ENCODE data around the gene PKIB.

The PKIB gene

DNA sequence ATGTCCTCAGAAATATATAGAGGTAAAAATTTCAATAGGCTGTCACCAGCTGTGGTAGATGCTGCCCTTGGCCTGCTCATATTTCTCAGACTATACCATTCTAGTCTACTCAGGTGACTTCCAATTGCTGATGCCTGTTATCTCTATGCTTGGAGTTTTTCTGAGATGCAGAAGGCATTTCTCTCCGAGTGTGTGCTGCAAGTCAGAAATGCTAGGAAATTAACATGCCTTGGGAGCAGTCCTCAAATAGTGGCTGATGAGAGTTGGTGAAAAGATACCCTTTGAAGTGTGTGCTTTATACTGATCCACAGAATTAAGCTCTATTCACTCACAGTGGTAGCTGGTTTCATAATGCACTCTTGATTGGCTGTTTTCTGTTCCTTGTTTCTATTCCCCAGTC is 43.2 kb upstream of the PKIB start:
- DNase-seq (no peak), ATAC-seq (ENCODE audit: insufficient read depth, low read depth) (no peak)
- H3K4me3 ChIP-seq (ENCODE audit: low read depth in 1 of 2, low read length in 2 of 2) = no peak overlapping the region
- no peaks in the 10 kb centered on the region for H3K9me3 ChIP-seq (ENCODE audit: insufficient read depth, low read length, severe bottlenecking)
- no peaks in the 10 kb centered on the region for H3K27me3 ChIP-seq (ENCODE audit: insufficient read depth, low read length, poor library complexity)
- no peak overlapping the region for H3K27ac ChIP-seq (ENCODE audit: low read length)
- no peak overlapping the region for H2AFZ ChIP-seq (ENCODE audit: low read depth, low read length)
- no peak overlapping the region for H3K4me2 ChIP-seq (ENCODE audit: insufficient read depth, low read length)
- H4K20me1 ChIP-seq (ENCODE audit: insufficient read depth, low read length) = no peaks in the 10 kb centered on the region
- no peak for TF ChIP-seq CTCF (IDR thresholded peaks at IDR 0.05; ENCODE audit: borderline replicate concordance, extremely low read depth, low read length, poor library complexity, severe bottlenecking)
- TF ChIP-seq EZH2 (IDR thresholded peaks at IDR 0.05; ENCODE audit: borderline replicate concordance, low read depth, low read length, severe bottlenecking) = no peak
- H3K4me1 ChIP-seq (ENCODE audit: insufficient read depth, low read length) = no peaks in the 10 kb centered on the region
- no peaks in the 10 kb centered on the region for H3K79me2 ChIP-seq (ENCODE audit: insufficient read depth, low read length)
- no peak overlapping the region for H3K9ac ChIP-seq (ENCODE audit: low read depth, low read length)
- no peaks in the 10 kb centered on the region for H3K36me3 ChIP-seq (ENCODE audit: insufficient read depth, low read length)

GRCh38 chr6:122568350-122568749 is 41.9 kb upstream of the PKIB start:
- H3K79me2 ChIP-seq (ENCODE audit: insufficient read depth, low read length) = no peaks in the 10 kb centered on the region
- no peak overlapping the region for H3K9ac ChIP-seq (ENCODE audit: low read depth, low read length)
- H3K36me3 ChIP-seq (ENCODE audit: insufficient read depth, low read length) = no peaks in the 10 kb centered on the region
- no peaks in the 10 kb centered on the region for H3K9me3 ChIP-seq (ENCODE audit: insufficient read depth, low read length, severe bottlenecking)
- no peak overlapping the region for H3K27ac ChIP-seq (ENCODE audit: low read length)
- no peak overlapping the region for H2AFZ ChIP-seq (ENCODE audit: low read depth, low read length)
- ATAC-seq (ENCODE audit: insufficient read depth, low read depth) = no peak
- no peak for DNase-seq
- H4K20me1 ChIP-seq (ENCODE audit: insufficient read depth, low read length) = no peaks in the 10 kb centered on the region
- no peaks in the 10 kb centered on the region for H3K27me3 ChIP-seq (ENCODE audit: insufficient read depth, low read length, poor library complexity)
- no peak overlapping the region for H3K4me3 ChIP-seq (ENCODE audit: low read depth in 1 of 2, low read length in 2 of 2)
- no peak for TF ChIP-seq EZH2 (IDR thresholded peaks at IDR 0.05; ENCODE audit: borderline replicate concordance, low read depth, low read length, severe bottlenecking)
- no peak for TF ChIP-seq CTCF (IDR thresholded peaks at IDR 0.05; ENCODE audit: borderline replicate concordance, extremely low read depth, low read length, poor library complexity, severe bottlenecking)
- no peaks in the 10 kb centered on the region for H3K4me1 ChIP-seq (ENCODE audit: insufficient read depth, low read length)
- H3K4me2 ChIP-seq (ENCODE audit: insufficient read depth, low read length) = no peak overlapping the region

GRCh38 chr6:122568797-122569221 is 41.4 kb upstream of the PKIB start:
- Histone ChIP-seq H4K20me1 (ENCODE audit: insufficient read depth, low read length) (no peaks in the 10 kb centered on the region), H3K27me3 (ENCODE audit: insufficient read depth, low read length, poor library complexity) (no peaks in the 10 kb centered on the region), H3K79me2 (ENCODE audit: insufficient read depth, low read length) (no peaks in the 10 kb centered on the region), H3K9ac (ENCODE audit: low read depth, low read length) (no peak overlapping the region), H3K36me3 (ENCODE audit: insufficient read depth, low read length) (no peaks in the 10 kb centered on the region), H3K4me2 (ENCODE audit: insufficient read depth, low read length) (no peak overlapping the region), H3K27ac (ENCODE audit: low read length) (no peak overlapping the region), H3K4me1 (ENCODE audit: insufficient read depth, low read length) (no peaks in the 10 kb centered on the region), H2AFZ (ENCODE audit: low read depth, low read length) (no peak overlapping the region), H3K9me3 (ENCODE audit: insufficient read depth, low read length, severe bottlenecking) (no peaks in the 10 kb centered on the region), H3K4me3 (ENCODE audit: low read depth in 1 of 2, low read length in 2 of 2) (no peak overlapping the region)
- DNase-seq = no peak
- no peak for TF ChIP-seq EZH2 (IDR thresholded peaks at IDR 0.05; ENCODE audit: borderline replicate concordance, low read depth, low read length, severe bottlenecking)
- no peak for ATAC-seq (ENCODE audit: insufficient read depth, low read depth)

- H3K27ac ChIP-seq (ENCODE audit: low read length) = no peak overlapping the region
- no peaks in the 10 kb centered on the region for H3K36me3 ChIP-seq (ENCODE audit: insufficient read depth, low read length)
- H3K4me3 ChIP-seq (ENCODE audit: low read depth in 1 of 2, low read length in 2 of 2) = no peak overlapping the region
- no peak overlapping the region for H3K9ac ChIP-seq (ENCODE audit: low read depth, low read length)
- no peak for DNase-seq
- no peak for TF ChIP-seq EZH2 (IDR thresholded peaks at IDR 0.05; ENCODE audit: borderline replicate concordance, low read depth, low read length, severe bottlenecking)
- no peak for TF ChIP-seq CTCF (IDR thresholded peaks at IDR 0.05; ENCODE audit: borderline replicate concordance, extremely low read depth, low read length, poor library complexity, severe bottlenecking)
- no peak for ATAC-seq (ENCODE audit: insufficient read depth, low read depth)
- no peak overlapping the region for H3K4me2 ChIP-seq (ENCODE audit: insufficient read depth, low read length)
- H3K79me2 ChIP-seq (ENCODE audit: insufficient read depth, low read length) = no peaks in the 10 kb centered on the region
- H3K9me3 ChIP-seq (ENCODE audit: insufficient read depth, low read length, severe bottlenecking) = no peaks in the 10 kb centered on the region
- H3K4me1 ChIP-seq (ENCODE audit: insufficient read depth, low read length) = no peaks in the 10 kb centered on the region
- no peaks in the 10 kb centered on the region for H4K20me1 ChIP-seq (ENCODE audit: insufficient read depth, low read length)
- H3K27me3 ChIP-seq (ENCODE audit: insufficient read depth, low read length, poor library complexity) = no peaks in the 10 kb centered on the region
- no peak overlapping the region for H2AFZ ChIP-seq (ENCODE audit: low read depth, low read length)
These were observed 40.9 kb upstream of the PKIB start for GRCh38 chr6:122569230-122569771.

Data from DND-41 (cell line).